SK-N-DZ (cell line): Measurements from ENCODE around the gene IRAK3. TPM values are rescaled to one million over a fixed set of nuclear protein-coding genes. Genes with fewer than 3 reads are reported as not detected.

ENCODE experiments used
- DNase-seq: peaks from one replicate; pipeline ENCODE4 v3.0.0-alpha.2; 2015; ENCODE audit warnings: low spot score
- polyA plus RNA-seq, 2 experiments: library from polyadenylated mRNA; depleted of rRNA; stranded (reverse); fragments of >200 nt; gene quantifications; 2 replicates each; pipeline ENCODE4 v1.2.3, GENCODE V29; 2014

The IRAK3 gene, protein sequence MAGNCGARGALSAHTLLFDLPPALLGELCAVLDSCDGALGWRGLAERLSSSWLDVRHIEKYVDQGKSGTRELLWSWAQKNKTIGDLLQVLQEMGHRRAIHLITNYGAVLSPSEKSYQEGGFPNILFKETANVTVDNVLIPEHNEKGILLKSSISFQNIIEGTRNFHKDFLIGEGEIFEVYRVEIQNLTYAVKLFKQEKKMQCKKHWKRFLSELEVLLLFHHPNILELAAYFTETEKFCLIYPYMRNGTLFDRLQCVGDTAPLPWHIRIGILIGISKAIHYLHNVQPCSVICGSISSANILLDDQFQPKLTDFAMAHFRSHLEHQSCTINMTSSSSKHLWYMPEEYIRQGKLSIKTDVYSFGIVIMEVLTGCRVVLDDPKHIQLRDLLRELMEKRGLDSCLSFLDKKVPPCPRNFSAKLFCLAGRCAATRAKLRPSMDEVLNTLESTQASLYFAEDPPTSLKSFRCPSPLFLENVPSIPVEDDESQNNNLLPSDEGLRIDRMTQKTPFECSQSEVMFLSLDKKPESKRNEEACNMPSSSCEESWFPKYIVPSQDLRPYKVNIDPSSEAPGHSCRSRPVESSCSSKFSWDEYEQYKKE
- 0.20 TPM in 2 replicates for polyA plus RNA-seq (2014; cell fraction: cytosol; rRNA removed)
- polyA plus RNA-seq (2014; cell fraction: nucleus; rRNA removed): 0.34 and 0.70 TPM in 2 replicates

DNA sequence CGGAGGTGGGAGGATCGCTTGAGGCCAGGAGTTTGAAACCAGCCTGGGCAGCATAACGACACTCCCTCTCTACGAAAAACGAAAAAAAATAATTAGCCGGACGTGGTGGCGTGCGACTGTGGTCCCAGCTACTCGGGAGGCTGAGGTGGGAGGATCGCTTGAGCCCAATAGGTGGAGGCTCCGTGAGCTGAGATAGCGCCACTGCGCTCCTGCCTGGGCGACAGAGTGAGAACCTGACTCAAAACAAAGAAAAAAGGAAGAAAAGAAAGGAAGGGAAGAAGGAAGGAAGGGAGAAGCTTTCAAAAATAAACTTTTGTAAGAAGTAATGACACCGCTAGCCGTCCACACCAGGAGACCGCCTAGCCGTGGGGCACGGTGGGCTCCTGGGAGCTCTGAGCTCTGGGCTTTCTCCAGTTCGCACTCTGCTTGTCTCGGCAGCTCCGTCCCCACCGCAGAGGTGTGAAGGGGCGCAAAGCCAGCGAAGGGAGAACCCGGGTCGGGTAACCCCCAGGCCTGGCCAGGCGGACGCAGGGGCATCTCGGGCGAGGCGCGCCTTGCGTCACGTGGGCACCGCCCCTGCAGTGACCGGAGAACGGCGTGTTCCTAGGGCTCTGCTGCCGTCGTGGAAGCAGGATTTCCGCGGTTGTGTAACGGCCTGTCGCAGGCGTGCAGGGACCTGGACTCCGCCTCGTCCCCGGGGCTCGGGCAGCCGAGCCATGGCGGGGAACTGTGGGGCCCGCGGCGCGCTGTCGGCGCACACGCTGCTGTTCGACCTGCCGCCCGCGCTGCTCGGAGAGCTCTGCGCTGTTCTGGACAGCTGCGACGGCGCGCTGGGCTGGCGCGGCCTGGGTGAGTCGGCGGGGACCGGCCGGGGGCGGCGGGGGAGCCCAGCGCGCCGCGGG, at the start of gene IRAK3:
Gene IRAK3, plus strand, starts transcription at position 631 of the 902 bp plus-strand sequence. Its CDS starts 86 bp downstream, at position 717.
- peak; percentile 32 for DNase-seq

DNA sequence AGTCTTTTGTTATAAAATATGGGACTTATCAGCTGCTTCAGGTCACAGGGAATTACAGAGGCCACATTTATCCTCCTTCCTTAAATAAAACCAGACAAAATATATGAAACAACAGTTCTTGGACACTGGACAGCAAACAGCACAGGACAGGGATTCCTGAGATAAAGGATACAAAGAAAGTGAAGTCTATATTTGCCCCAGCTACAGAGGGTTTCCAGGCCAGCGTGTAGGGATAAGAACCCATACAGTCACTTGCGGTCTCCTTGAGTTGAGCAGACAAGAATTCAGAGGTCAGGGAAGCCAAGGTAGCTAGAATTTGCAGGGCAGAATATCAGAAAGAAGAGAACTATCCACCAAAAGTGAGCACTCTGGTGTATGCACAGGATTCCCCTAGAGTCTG, 49.7 kb upstream of the IRAK3 start:
- DNase-seq: no peak

DNA sequence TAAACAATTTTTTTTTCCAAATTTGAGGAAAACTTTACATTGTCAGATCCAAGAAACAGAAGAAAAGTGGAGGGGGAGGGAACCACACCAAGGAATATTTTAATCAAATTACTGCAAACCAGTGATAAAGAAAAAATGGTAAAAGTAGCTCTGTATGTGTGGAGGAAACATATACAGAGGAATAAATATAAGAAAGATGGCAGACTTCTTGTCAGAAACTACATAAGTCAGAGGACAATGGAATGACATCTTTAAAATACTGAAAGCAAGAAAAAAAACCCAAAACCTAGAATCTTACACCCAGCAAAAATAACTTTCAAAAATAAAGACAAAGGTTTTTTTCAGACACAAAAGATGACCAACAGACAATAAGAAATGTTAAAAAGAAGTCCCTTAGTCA, 48.3 kb upstream of the IRAK3 start:
- DNase-seq: no peak

DNA sequence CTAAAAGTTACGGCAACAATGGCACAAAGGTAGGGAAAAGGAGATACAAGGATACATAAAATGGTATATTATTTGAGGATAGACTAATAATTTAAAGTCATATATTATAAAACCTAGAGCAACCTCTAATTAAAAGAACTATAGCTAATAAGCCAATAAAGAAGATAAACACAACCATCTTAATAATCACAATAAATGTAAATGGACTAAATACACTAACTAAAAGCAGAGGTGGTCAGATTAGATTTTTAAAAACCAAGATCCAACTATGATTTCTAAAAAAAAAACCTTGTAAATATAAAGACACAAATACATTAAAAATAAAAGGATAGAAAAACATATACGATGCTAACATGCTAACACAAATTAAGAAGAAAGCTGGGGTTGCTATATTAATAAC, 47.7 kb upstream of the IRAK3 start:
- DNase-seq: no peak

DNA sequence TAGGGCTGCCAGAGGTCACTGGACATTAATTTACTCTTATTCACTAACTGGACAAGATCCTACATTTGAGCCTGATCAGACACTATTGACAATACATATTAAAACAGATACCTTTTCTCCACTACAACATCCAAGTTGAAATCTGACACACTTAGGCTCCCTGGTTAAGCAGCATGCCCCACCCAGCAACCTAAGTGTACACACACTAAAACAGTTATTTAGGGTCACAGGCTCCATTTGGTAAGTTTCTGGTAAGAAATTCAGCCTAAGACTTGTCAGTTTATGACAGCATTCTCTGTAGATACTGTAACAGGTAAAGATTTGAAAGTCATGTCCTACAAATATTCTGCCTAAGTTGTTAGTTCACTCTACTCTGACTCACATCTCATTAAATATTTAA, 46.2 kb upstream of the IRAK3 start:
- DNase-seq: no peak

DNA sequence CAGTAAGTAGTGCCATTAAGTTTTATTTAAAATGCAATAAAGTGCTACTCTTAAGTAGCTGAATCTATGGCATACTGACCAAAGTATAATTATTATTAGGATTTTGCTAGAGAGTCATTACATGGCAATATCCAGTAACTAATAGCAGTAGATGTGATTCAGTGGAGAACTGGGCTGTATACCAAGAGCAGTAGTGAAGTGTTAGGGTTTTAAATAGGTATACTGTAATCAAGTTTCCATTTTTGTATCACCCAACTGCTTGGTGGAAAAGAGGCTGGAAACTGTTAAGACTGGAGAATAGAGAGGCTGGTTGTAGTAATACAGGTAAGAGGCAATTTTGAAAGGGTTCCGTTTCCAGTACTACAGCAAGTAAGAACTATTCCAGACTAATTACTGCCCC, 45.1 kb upstream of the IRAK3 start:
- DNase-seq: no peak

DNA sequence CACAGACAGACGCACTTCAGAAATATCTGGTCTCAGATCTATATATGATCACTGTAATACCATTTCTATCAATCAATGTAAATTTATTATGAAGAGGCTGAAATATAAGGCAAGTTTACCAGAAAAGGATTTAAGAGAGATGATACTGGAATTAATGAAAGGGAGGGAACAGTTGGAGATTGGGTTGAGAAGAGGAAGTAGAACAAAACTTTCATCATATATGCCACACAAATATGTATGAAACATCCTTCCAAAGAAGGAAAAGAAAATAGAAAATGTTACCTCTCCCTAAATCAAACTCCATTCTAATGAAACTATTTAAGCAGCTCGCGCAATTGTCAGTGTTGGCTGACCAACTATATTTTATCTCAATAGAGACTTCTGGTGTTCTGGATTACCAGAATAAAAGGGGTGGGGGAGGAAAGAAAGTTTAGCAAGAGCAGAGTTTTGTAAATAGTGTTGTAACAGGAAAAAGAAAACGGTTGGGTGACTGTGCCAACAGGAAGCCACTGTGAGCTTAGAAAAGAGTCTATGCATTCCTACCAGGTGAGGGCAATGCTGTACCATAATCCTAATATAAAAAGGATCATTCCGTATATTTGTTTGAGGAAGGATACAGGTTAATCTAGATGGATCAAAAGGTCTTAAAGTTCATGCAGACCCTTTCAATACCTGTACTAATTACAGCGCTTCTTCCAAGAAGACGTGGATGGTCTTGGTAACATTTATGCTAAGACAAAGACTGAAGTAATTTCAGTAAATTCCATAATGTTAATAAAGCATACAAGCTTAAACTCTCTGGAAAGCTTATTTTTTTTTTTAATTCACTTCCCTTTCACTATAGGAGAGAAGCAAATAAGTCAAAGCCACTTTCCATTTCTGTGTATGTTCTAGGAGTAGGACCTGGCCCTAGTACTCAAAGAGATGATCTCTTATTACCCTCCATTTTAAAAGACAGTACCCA, 43.9 kb upstream of the IRAK3 start:
- DNase-seq: peak; percentile 18

DNA sequence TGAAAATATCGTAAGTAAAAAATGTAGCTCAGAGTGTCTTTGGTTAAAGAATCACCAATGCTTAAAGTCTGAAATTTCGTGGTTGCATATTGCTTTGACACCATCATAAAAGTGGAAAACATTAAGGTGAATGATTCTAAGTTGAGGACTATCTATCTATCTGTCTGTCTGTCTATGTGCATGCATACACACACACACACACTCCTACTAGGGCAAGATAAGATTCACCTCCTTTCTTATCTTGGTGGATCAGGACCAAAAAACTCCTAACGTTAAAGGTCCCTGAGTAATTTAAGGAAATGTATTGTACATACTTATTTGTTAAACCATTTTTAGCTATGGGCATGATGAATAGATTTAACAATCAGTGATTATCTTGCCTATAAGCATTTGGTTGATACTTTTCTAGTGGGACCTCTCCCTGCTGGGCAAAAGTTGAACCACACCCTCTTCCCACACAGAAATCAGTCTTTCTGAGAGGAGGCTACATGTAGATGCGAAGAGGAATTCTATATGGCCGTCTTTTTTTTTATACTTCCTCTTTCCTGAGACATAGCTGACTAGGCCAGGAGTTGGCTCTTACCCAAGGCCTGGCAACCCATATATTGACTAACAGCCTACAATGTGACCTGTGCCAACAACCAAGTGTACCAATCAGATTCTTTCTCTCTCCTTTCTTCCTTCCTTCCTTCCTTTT, 39.2 kb upstream of the IRAK3 start:
- DNase-seq: no peak

DNA sequence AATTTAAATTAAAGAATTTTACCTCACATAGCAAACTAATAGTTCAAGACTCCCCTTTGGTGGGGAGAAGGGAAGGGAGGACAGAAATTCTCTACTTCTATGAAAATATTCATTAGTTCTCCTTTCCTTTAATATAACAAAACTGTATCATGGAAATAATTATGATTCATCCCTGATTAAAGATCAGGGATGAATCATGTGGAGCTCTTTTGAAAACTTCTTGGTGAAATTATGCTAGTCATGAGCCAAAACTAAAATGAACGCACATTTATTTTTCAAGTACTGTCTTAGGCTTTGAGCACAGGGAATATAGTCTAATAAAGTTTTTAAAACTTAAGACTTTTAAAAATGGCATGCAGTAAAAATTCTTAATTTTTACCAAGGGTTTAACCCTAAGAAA, 36.3 kb upstream of the IRAK3 start:
- no peak for DNase-seq

DNA sequence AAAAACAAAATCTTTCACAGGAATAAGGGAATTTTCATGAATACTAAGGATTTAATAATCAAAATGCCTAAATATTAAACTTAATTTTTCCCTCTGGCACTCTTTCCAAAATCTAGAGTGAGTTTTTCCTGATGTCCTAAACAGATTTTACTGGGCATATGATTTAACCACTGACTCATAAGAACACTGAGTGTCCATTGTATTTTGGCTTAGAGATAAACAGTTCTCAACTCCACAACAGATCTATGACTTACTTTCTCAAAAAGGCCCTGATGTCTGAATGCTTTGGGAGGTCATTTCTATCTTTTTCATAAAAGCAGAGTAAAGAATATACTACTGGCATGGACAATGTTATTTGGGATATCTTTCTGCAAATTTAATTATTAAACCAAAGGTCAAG, 34.2 kb upstream of the IRAK3 start:
- DNase-seq: no peak

DNA sequence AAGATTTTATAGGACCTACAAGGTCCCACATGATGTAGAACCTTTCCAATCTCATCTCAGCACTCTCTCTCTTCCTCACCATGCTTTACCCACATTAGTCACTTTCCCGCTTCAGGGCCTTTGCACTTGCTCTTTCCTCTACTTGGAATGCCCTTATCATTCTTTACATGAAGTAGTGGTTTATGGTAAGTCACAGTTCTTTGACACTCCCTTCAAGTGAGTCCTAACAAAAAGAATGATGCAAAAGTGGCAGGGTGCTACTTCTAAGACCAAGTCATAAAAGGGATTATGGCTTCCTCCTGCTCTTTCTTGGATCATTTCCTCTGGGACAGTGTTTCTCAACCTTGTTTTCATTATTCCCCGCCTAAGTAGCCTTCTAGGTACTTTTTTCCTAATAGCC, 32.4 kb upstream of the IRAK3 start:
- DNase-seq: no peak

DNA sequence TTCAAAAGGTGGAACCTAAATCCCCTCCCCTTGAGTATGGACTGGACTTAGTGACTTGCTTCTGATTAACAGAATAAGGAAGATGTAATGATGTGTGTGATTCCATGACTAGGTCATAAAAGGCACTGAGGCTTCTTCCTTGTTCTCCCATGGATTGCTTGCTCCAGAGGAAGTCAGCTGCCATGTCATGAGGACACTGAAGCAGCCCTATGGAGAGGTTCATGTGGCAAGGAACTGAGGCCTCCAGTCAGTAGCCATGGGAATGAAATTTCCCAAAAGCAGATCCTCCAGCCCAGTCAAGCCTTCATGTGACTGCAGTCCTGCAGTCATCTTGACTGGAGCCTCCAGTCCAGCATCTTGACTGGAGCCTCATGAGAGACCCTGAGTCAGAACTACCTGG, 29.9 kb upstream of the IRAK3 start:
- no peak for DNase-seq

DNA sequence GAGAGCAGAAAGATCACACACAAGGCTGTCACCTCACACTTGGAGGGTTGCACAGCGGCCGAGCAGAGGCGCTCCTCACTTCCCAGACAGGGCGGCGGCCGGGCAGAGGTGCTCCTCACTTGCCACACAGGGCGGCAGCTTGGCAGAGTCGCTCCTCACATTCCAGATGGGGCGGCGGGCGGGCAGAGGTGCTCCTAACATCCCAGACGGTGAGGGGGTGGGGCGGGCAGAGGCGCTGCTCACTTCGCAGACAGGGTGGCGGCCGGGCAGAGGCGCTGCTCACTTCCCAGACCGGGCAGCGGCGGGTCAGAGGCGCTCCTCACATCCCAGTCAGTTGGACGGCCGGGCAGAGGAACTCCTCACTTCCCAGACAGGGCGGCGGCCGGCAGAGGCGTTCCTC, 28.3 kb upstream of the IRAK3 start:
- DNase-seq: no peak

DNA sequence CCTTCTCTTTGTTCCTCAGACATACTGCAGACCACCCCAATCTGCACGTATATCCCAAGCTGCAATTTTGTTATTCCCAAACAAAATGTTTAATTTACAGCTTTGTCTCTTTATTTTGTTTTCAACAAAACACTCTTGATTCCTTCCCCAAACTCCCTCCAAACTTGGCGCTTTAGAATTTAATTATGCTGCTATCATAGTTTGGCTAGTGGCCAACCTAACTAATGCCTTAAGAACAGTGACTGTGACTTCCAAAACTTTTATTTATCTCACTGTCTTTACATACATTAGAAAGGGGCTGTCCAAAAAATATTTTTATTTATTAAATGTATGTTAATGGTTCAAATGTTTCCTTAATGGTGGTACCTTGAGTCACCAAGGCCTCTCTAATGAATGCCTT, 26.3 kb upstream of the IRAK3 start:
- no peak for DNase-seq

DNA sequence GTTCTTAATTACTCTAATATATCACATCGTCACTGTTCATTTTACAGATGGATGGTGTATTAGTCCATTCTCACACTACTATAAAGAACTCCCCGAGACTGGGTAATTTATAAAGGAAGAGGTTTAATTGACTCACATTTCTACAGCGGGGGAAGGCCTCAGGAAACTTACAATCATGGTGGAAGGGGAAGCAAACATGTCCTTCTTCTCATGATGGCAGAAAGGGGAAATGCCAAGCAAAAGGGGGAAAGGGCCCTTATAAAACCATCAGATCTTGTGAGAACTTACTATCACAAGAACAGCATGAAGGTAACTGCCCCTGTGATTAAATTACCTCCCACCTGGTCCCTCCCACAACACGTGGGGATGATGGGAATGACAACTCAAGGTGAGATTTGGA, 25.7 kb upstream of the IRAK3 start:
- DNase-seq: no peak

DNA sequence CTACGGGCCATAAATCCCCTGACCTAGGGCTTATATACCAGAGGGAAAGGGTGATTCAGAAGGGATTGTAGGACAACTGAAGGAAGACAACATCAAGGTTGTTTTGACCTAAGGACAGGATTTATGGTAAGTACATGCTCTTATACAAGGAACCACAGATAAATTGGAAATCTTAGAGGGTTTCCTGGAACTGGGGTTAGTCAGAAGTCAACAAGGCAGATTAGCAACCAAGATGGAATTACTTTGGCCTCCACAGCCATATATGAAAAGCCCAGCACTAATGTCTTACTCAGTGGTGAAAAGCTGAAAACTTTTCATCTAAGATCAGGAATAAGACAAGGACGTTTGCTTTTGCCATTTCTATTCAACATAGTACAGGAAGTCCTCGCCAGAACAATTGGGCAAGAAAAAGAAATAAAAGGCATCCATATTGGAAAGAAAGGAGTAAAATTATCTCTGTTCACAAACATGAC, 24.6 kb upstream of the IRAK3 start:
- no peak for DNase-seq

DNA sequence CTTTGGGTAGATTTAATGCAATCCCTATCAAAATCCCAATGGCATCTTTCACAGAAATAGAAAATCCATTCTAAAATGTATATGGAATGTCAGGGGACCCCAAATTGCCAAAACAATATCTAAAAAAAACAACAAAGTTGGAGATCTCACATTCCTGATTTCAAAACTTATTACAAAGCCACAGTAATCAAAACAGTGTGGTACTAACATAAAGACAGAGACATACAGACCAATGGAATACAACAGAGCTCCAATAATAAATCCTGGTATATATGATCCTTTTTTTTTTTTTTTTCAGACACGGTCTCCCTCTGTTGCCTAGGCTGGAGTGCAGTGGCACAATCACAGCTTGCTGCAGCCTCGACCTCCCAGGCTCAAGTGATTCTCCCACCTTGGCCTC, 23.9 kb upstream of the IRAK3 start:
- no peak for DNase-seq

DNA sequence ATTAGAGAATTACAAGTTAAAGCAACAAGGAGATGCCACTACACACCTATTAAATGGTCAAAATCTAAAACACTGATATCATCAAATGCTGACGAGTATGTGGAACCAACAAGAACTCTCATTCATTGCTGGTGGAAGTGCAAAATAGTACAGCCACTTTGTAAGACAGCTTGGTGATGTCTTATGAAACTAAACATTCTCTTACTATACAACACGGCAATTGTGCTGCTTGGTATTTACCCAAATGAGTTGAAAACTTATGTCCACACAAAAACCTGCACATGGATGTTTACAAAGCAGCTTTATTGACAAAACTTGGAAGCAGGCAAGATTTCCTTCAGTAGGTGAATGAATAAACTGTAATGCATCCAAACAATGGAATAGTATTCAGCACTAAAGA, 22.5 kb upstream of the IRAK3 start:
- no peak for DNase-seq

DNA sequence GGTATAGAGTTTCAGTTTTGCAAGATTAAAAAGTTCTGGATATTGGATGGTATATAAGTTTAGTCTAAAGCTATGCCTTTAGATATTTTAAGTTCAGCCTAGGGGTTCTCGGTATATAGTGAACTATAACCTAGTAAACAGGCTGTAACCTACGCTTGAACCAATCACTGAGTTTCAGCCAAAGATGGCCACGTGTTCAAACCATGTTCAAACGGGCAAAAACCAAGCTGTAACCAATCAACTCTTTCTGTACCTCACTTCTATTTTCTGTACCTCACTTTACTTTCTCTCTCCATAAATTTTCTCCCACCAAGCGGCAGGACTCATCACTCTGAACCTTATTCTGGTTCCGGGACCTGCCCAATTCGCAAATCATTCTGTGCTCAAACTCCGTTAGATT, 20.6 kb upstream of the IRAK3 start:
- no peak for DNase-seq
